Sigmoid colon (tissue), 7 donors: Measurements from ENCODE around the gene LETM1. TPM values are rescaled to one million over a fixed set of nuclear protein-coding genes. Genes with fewer than 3 reads are reported as not detected.

Experiments
- polyA plus RNA-seq, 3 donors: library from polyadenylated mRNA; stranded (reverse); fragments of 200-250 nt; gene quantifications; one replicate each; pipeline ENCODE4 v1.2.3, GENCODE V29; 2013
- total RNA-seq, 4 donors: library from RNA; depleted of rRNA; stranded (reverse); fragments of >200 nt; gene quantifications; one replicate each; pipeline ENCODE4 v1.1.0, GENCODE V29; 2016
- donor health status: healthy with polysubstance abuse.
- donor health status: Bipolar disorder and iron deficiency.
- donor health status: healthy.

Gene LETM1
- total and polyA plus RNA-seq, 7 donors, result 11.4 to 91.6 (median 18.6) TPM

Other genes with a start within 250 kb of the LETM1 start
- 1 to 10 TPM in 3 of 4 donors, under 1 TPM in 1; 0.82 to 4.1 (median 1.7) TPM for gene FAM53A, start 171.8 kb downstream of the LETM1 start, total RNA-seq
- 1 to 10 TPM in 2 of 3 donors, under 1 TPM in 1; 0.23 to 1.8 (median 1.4) TPM for gene FAM53A, start 171.8 kb downstream of the LETM1 start, polyA plus RNA-seq
- 10 to 100 TPM; 32.3 to 48.9 (median 40.2) TPM for gene SLBP, start 143.8 kb downstream of the LETM1 start, total RNA-seq
- gene SLBP, start 143.8 kb downstream of the LETM1 start, polyA plus RNA-seq, result 10 to 100 TPM; 34.0 to 36.0 (median 35.8) TPM
- gene TMEM129, start 134.8 kb downstream of the LETM1 start, total RNA-seq, result 10 to 100 TPM; 40.6 to 51.4 (median 49.2) TPM
- gene TMEM129, start 134.8 kb downstream of the LETM1 start, polyA plus RNA-seq, result 10 to 100 TPM; 16.9 to 42.4 (median 18.6) TPM
- gene TACC3, start 134.6 kb downstream of the LETM1 start, total RNA-seq, result 10 to 100 TPM in 1 of 4 donors, 1 to 10 TPM in 3; 4.3 to 13.0 (median 6.9) TPM
- 10 to 100 TPM in 2 of 3 donors, 1 to 10 TPM in 1; 4.8 to 55.9 (median 11.8) TPM for gene TACC3, start 134.6 kb downstream of the LETM1 start, polyA plus RNA-seq
- under 1 TPM; 0.16 to 0.83 (median 0.56) TPM for gene FGFR3, start 62.9 kb downstream of the LETM1 start, total RNA-seq
- 10 to 100 TPM in 1 of 3 donors, 1 to 10 TPM in 2; 3.7 to 14.0 (median 6.0) TPM for gene FGFR3, start 62.9 kb downstream of the LETM1 start, polyA plus RNA-seq
- 10 to 100 TPM; 33.9 to 56.5 (median 38.0) TPM for gene NSD2, start 15.2 kb upstream of the LETM1 start, total RNA-seq
- gene NSD2, start 15.2 kb upstream of the LETM1 start, polyA plus RNA-seq, result 10 to 100 TPM in 2 of 3 donors, 1 to 10 TPM in 1; 7.2 to 57.9 (median 22.4) TPM
- gene NELFA, start 152.8 kb upstream of the LETM1 start, total RNA-seq, result 10 to 100 TPM; 14.3 to 19.3 (median 17.1) TPM
- gene NELFA, start 152.8 kb upstream of the LETM1 start, polyA plus RNA-seq, result 10 to 100 TPM; 13.8 to 27.4 (median 15.3) TPM
- gene NAT8L, start 203.2 kb upstream of the LETM1 start, total RNA-seq, result under 1 TPM in 3 of 4 donors, not detected in 1; 0.27 to 0.36 (median 0.28) TPM
- 1 to 10 TPM in 1 of 3 donors, under 1 TPM in 1, not detected in 1; under 0.01 to 2.4 TPM for gene NAT8L, start 203.2 kb upstream of the LETM1 start, polyA plus RNA-seq